OCI-LY3 (cell line): ENCODE results near the gene DDX17.

Experiments
- CTCF ChIP-seq: fragments of 200-600, 300-600 bp; sonication (generic); IDR thresholded peaks from 2 replicates; pipeline ENCODE4 v1.5.1; 2014; ENCODE audit warnings: antibody characterized with exemption, low read length, low read depth
- EZH2phosphoT487 ChIP-seq: fragments of 200-600 bp; shearing (Covaris generic); IDR thresholded peaks from 2 replicates; pipeline ENCODE4 v1.6.1; 2018; ENCODE audit warnings: antibody characterized with exemption, mixed run types, low read depth

GRCh38 chr22:38443628-38444521, 62.2 kb downstream of the DDX17 start:
- no peak for TF ChIP-seq CTCF
- no peak for TF ChIP-seq EZH2phosphoT487
